Measurements from ENCODE around the gene ACER3. TPM values are rescaled to one million over a fixed set of nuclear protein-coding genes. Genes with fewer than 3 reads are reported as not detected.
"Not testable (repeated sequence)": the region's sequence is repeated elsewhere in the genome, so short reads cannot be mapped to it uniquely, and the experiment has no call there.

Gene ACER3
- total RNA-seq, 2 donors from 2014 or later = 7.6 to 10.2 TPM

DNA sequence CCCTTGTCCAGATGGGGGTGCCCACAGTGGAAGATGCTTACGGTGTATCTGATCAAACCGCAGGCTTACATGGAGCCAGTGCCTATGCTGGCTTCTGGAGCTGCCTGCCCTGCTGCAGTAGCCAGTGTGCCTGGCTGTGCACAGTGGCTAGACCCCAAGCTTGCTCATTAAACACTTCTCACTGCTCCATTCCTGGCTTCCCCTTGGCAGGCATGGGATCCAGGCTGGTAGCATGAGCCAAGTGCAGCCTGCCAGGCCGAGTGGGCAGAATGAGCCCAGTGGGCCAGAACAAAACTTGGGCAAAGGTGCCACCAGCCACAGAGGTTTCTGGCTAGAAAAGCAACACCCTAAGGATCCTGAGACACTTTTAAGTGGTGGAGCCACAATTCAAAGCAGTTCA, 118.1 kb downstream of the ACER3 start:
- Mint-ChIP-seq H3K4me3 (no peak overlapping the region), H3K27ac (no peak overlapping the region), H3K36me3 (ENCODE audit: low read depth) (peaks cover 6% of the 10 kb centered on the region), H3K27me3 (no peaks in the 10 kb centered on the region), H3K4me1 (peaks cover 2% of the 10 kb centered on the region)
- ATAC-seq = no peak
- no peaks in the 10 kb centered on the region for H3K9me3 ChIP-seq (ENCODE audit: control insufficient read depth, low read length, poor library complexity, severe bottlenecking)
- no peak for DNase-seq

- H3K27ac Mint-ChIP-seq = no peak overlapping the region
- H3K9me3 ChIP-seq (ENCODE audit: control insufficient read depth, low read length, poor library complexity, severe bottlenecking) = no peaks in the 10 kb centered on the region
- H3K27me3 Mint-ChIP-seq = no peaks in the 10 kb centered on the region
- peaks cover 6% of the 10 kb centered on the region for H3K36me3 Mint-ChIP-seq (ENCODE audit: low read depth)
- ATAC-seq (no peak), DNase-seq (no peak)
- H3K4me3 Mint-ChIP-seq = no peak overlapping the region
- no peaks in the 10 kb centered on the region for H3K4me1 Mint-ChIP-seq
These were observed 119.5 kb downstream of the ACER3 start for GRCh38 chr11:76980196-76980595.

DNA sequence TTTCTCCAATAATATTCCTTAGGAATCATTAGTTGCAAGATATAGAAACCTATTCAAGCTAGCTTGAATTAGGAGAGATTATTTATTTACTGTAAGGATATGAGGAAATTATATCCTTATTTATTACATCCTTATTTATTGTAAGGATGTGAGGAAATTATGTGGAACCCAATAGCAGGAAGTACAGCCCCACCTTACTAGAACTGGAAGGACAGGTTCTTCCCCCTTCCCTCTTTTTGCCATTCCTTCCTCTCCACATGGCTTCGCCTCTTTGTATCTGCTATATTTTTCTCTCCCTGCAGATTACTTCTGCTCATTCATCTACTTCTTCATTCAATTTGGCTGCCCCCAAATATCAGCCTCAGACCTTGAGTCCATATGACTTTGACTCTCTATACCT, 124.0 kb downstream of the ACER3 start:
- Mint-ChIP-seq H3K27me3 (no peaks in the 10 kb centered on the region), H3K4me3 (no peak overlapping the region), H3K36me3 (ENCODE audit: low read depth) (peaks cover 5% of the 10 kb centered on the region), H3K4me1 (no peaks in the 10 kb centered on the region), H3K27ac (no peak overlapping the region)
- DNase-seq (no peak), ATAC-seq (no peak)
- H3K9me3 ChIP-seq (ENCODE audit: control insufficient read depth, low read length, poor library complexity, severe bottlenecking) = no peaks in the 10 kb centered on the region

- Mint-ChIP-seq H3K4me1 (no peaks in the 10 kb centered on the region), H3K36me3 (ENCODE audit: low read depth) (peaks cover 7% of the 10 kb centered on the region), H3K27me3 (no peaks in the 10 kb centered on the region), H3K27ac (no peak overlapping the region), H3K4me3 (no peak overlapping the region)
- ATAC-seq (no peak), DNase-seq (no peak)
- no peaks in the 10 kb centered on the region for H3K9me3 ChIP-seq (ENCODE audit: control insufficient read depth, low read length, poor library complexity, severe bottlenecking)
These were observed 126.5 kb downstream of the ACER3 start for GRCh38 chr11:76987203-76987602.

DNA sequence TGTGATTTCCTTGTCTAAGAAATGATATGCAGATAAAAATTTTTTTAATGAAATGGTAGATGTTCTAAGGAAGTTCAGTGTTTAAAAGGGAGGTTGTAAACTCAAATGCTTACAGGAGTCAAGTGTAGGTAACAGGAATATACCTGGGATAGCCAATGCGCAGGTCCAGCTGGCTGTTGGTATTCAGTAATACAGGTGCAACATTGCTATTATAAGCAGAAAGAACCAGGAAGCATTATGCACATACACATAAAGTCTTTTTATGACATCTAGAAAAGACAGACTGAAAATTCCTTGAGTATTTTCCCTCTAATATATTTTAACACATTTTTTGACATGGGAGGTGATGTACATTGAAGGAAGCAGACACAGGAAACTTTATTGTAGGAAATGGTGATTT, 129.9 kb downstream of the ACER3 start:
- DNase-seq (no peak), ATAC-seq (no peak)
- H3K36me3 Mint-ChIP-seq (ENCODE audit: low read depth) = peaks cover 5% of the 10 kb centered on the region
- no peaks in the 10 kb centered on the region for H3K27me3 Mint-ChIP-seq
- no peaks in the 10 kb centered on the region for H3K9me3 ChIP-seq (ENCODE audit: control insufficient read depth, low read length, poor library complexity, severe bottlenecking)
- no peaks in the 10 kb centered on the region for H3K4me1 Mint-ChIP-seq
- no peak overlapping the region for H3K27ac Mint-ChIP-seq
- H3K4me3 Mint-ChIP-seq = no peak overlapping the region

DNA sequence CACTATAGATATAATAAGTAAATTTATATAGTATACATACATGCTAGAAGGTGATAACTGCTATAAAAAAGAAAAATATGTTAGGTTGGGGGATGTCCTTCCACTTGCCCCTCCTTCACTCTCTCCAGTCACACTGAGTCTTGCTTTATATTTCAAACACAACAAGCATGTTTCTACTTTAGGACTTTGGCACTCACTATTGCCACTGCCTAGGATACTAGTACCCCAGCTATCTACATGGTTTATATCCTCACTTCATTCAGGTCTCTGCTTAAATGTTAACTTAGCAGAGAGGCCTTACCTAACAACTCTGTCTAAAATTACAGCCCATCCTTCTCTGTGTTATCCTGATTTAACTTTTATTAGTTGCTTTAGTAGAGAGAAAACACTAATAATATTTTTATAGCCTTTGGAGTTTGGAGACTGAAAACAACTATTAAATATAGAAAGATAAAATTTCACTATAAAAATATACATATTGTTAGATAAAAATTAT, 134.4 kb downstream of the ACER3 start:
- H3K27ac Mint-ChIP-seq = no peak overlapping the region

DNA sequence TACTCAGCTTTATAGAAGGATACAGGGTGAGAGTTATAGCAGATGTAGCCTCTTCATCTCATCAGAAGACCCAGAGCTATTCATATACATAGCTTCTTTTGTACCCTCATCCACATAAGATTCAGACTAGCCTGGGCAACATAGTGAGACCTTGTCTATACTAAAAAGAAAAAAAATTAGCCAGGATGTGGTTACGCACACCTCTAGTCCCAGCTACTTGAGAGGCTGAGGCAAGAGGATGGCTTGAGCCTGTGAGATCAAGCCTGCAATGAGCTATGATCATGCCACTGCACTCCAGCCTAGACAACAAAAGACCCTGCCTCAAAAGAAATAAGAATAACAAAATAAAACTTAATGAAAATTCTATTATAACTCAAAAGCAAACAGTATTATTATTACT, 136.8 kb downstream of the ACER3 start:
- peak overlapping the region; percentile 63 for H3K27ac Mint-ChIP-seq
- no peak for DNase-seq
- no peaks in the 10 kb centered on the region for H3K9me3 ChIP-seq (ENCODE audit: control insufficient read depth, low read length, poor library complexity, severe bottlenecking)
- no peaks in the 10 kb centered on the region for H3K4me1 Mint-ChIP-seq
- H3K36me3 Mint-ChIP-seq (ENCODE audit: low read depth) = peaks cover 6% of the 10 kb centered on the region
- H3K4me3 Mint-ChIP-seq = no peak overlapping the region
- H3K27me3 Mint-ChIP-seq = no peaks in the 10 kb centered on the region
- no peak for ATAC-seq

More for the DNA sequence above, 134.4 kb downstream of the ACER3 start:
- DNase-seq (no peak), ATAC-seq (no peak)
- Mint-ChIP-seq H3K4me1 (no peaks in the 10 kb centered on the region), H3K27me3 (no peaks in the 10 kb centered on the region), H3K4me3 (no peak overlapping the region), H3K36me3 (ENCODE audit: low read depth) (peaks cover 5% of the 10 kb centered on the region)
- H3K9me3 ChIP-seq (ENCODE audit: control insufficient read depth, low read length, poor library complexity, severe bottlenecking) = no peaks in the 10 kb centered on the region

GRCh38 chr11:76999597-76999996, 138.9 kb downstream of the ACER3 start:
- H3K27me3 Mint-ChIP-seq = no peaks in the 10 kb centered on the region
- H3K4me3 Mint-ChIP-seq = no peak overlapping the region
- H3K36me3 Mint-ChIP-seq (ENCODE audit: low read depth) = peaks cover 8% of the 10 kb centered on the region
- H3K4me1 Mint-ChIP-seq = no peaks in the 10 kb centered on the region
- H3K27ac Mint-ChIP-seq = no peak overlapping the region
- no peaks in the 10 kb centered on the region for H3K9me3 ChIP-seq (ENCODE audit: control insufficient read depth, low read length, poor library complexity, severe bottlenecking)
- DNase-seq (no peak), ATAC-seq (no peak)

DNA sequence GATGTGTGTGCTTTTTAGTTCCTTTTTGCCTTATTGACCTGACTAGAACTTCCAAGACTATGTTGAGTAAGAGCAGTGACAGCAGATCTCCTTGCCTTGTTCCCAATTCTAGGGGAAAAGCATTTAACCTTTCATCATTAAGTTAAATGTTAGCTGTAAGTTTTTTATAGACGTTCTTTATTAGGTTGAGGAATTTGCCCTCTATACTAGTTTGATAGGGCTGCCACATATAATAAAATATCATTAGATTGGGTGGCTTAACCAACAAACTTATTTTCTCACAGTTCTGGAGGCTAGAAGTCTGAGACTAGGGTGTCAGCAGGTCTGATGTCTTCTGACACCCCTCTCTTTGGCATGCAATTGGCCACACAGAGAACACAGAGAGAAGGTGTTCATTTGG, 140.9 kb downstream of the ACER3 start:
- H3K4me1 Mint-ChIP-seq = no peaks in the 10 kb centered on the region
- H3K36me3 Mint-ChIP-seq (ENCODE audit: low read depth) = peaks cover 8% of the 10 kb centered on the region
- no peak overlapping the region for H3K27ac Mint-ChIP-seq

GRCh38 chr11:77002776-77003175, 142.1 kb downstream of the ACER3 start:
- H3K27me3 Mint-ChIP-seq = no peaks in the 10 kb centered on the region
- H3K9me3 ChIP-seq (ENCODE audit: control insufficient read depth, low read length, poor library complexity, severe bottlenecking) = no peaks in the 10 kb centered on the region
- no peaks in the 10 kb centered on the region for H3K4me1 Mint-ChIP-seq
- H3K36me3 Mint-ChIP-seq (ENCODE audit: low read depth) = peaks cover 8% of the 10 kb centered on the region
- ATAC-seq (no peak), DNase-seq (no peak)
- H3K27ac Mint-ChIP-seq = peak overlapping the region; percentile 71
- H3K4me3 Mint-ChIP-seq = no peak overlapping the region

More for the DNA sequence above, 140.9 kb downstream of the ACER3 start:
- Mint-ChIP-seq H3K27me3 (no peaks in the 10 kb centered on the region), H3K4me3 (no peak overlapping the region)
- ATAC-seq (no peak), DNase-seq (no peak)
- H3K9me3 ChIP-seq (ENCODE audit: control insufficient read depth, low read length, poor library complexity, severe bottlenecking) = no peaks in the 10 kb centered on the region

DNA sequence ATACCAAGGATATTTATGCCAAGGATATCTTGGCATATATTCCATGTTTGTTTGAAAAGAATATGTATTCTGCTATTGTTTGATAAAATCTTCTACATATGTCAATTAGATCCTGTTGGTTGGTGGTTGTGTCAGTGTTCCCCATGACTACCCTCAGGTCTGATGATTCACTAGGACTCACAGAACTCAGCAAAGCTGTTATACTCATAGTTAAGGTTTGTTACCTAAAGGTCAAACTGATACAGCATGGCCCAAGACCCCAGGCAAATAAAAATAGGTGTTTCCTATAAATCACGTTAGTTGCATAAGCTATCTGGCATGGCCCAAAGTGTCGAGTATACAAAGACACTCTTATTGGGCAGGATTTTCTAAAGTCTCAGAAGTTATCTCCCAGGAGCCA, 143.2 kb downstream of the ACER3 start:
- Mint-ChIP-seq H3K36me3 (ENCODE audit: low read depth) (peaks cover 5% of the 10 kb centered on the region), H3K27me3 (no peaks in the 10 kb centered on the region), H3K4me3 (no peak overlapping the region), H3K4me1 (no peaks in the 10 kb centered on the region), H3K27ac (no peak overlapping the region)
- no peak for ATAC-seq
- no peak for DNase-seq
- no peaks in the 10 kb centered on the region for H3K9me3 ChIP-seq (ENCODE audit: control insufficient read depth, low read length, poor library complexity, severe bottlenecking)

GRCh38 chr11:77009533-77010160, 148.9 kb downstream of the ACER3 start:
- Mint-ChIP-seq H3K4me1 (no peaks in the 10 kb centered on the region), H3K27me3 (no peaks in the 10 kb centered on the region), H3K4me3 (no peak overlapping the region), H3K27ac (no peak overlapping the region), H3K36me3 (ENCODE audit: low read depth) (peaks cover 4% of the 10 kb centered on the region)
- no peaks in the 10 kb centered on the region for H3K9me3 ChIP-seq (ENCODE audit: control insufficient read depth, low read length, poor library complexity, severe bottlenecking)
- ATAC-seq (no peak), DNase-seq (no peak)

DNA sequence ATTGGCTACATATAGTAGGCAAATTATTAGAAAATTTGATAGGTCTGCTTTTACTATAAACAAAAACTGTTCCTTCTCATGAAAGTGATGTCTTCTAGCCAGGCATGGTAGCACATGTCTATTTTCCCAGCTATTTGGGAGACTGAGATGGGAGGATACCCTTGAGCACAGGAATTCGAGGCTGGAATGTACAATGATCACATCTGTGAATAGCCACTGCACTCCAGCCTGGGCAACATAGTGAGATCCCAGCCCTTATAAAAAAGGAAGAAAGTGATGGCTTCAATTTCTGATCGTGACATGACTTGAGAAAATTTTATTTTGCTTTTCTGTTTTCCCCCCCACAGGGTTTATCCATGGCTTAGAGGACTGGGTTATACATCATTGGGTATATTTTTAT, 154.0 kb downstream of the ACER3 start:
- no peak overlapping the region for H3K4me3 Mint-ChIP-seq
- no peaks in the 10 kb centered on the region for H3K27me3 Mint-ChIP-seq
- H3K36me3 Mint-ChIP-seq (ENCODE audit: low read depth) = peaks cover 7% of the 10 kb centered on the region
- no peak for DNase-seq
- no peaks in the 10 kb centered on the region for H3K9me3 ChIP-seq (ENCODE audit: control insufficient read depth, low read length, poor library complexity, severe bottlenecking)
- no peak for ATAC-seq
- H3K4me1 Mint-ChIP-seq = no peaks in the 10 kb centered on the region
- no peak overlapping the region for H3K27ac Mint-ChIP-seq

DNA sequence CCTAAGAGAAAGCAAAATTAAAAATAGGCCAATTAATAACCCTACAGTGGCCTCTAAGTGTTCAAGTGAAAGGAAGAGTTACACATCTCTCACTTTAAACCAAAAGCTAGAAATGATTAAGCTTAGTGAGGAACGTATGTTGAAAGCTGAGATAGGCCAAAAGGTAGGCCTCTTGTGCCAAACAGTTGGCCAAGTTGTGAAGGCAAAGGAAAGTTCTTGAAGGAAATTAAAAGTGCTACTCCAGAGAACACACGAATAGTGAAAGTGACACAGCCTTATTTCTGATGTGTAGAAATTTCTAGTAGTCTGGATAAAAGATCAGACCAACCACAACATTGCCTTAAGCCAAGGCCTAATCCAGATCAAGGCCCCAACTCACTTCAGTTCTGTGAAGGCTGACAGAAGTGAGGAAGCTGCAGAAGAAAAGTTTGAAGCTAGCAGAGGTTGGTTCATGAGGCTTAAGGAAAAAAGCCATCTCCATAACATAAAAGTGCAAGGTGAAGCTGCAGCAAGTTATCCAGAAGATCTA, 157.7 kb downstream of the ACER3 start:
- not testable (repeated sequence) for H3K27me3 Mint-ChIP-seq; ATAC-seq; H3K27ac Mint-ChIP-seq; H3K9me3 ChIP-seq (ENCODE audit: control insufficient read depth, low read length, poor library complexity, severe bottlenecking); H3K4me1 Mint-ChIP-seq; DNase-seq; H3K36me3 Mint-ChIP-seq (ENCODE audit: low read depth); H3K4me3 Mint-ChIP-seq

Measured in T-helper 17 cell (primary cell).